Measurements from ENCODE around the gene CARS2.
"Not testable (repeated sequence)": the region's sequence is repeated elsewhere in the genome, so short reads cannot be mapped to it uniquely, and the experiment has no call there.

CARS2 gene

DNA sequence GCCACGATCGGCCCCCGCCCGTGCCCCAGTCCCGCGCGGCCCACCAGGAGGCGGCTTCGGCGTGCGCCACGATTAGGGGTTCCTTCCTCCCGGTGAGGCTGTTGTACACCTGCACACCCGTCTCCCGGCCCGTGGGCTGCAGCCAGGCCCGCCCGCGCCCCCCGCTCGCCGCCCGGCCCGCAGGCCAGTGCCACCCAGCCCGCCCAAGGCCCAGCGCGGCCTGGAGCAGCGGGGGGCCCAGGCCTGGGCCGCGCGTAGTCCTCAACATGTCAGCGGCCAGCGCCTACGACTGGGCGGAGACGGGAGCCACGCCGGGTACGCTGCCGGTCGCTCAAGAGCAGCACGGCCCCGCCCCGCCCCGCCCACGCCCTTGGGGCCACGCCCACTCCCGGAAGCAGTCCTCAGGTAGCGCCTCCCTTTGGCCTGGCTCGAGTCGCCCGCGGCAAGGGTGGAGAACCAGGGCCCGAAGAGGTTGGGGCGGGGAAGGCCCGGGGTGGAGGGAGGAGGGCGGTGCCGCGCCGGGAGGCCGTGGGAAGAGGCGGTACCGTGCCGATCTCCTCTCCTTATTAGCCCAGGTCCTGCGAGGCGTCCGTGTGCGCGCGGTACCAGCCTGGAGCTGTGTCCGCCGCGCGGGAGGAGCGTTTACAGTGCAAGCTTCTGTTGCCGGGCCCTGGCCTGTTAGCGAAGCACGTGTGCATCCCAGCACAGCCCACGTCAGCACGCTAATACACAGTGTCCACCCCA lies at the start of gene CARS2:
Gene CARS2, minus strand, starts transcription at position 291 of the 744 bp plus-strand sequence. Its CDS starts 23 bp downstream, at position 268.
- DNase-seq (ENCODE audit: low read depth) = peak; percentile 92

DNA sequence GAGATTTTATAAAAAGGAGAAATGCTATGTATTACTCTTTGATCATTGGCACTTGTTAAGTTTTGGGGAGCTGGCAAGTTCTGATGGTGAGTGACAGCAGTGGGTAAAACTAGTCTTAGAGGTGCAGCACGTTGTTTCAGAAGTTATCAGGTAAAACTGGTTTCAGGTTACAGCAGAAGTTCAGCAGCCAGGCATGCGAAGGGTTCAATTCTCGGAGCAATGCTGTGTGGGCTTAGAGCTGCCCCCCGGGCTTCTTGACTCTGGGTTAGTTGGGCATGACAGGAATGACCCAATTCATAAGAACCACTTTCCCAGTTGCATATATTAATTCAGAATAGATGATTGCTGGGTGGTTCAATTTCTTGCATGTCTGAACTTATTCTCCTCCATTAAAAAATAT lies 42.4 kb upstream of the CARS2 start:
- no peak for DNase-seq (ENCODE audit: low read depth)

- DNase-seq (ENCODE audit: low read depth) = no peak
Observed at GRCh38 chr13:110746438-110746837, 40.5 kb upstream of the CARS2 start.

DNA sequence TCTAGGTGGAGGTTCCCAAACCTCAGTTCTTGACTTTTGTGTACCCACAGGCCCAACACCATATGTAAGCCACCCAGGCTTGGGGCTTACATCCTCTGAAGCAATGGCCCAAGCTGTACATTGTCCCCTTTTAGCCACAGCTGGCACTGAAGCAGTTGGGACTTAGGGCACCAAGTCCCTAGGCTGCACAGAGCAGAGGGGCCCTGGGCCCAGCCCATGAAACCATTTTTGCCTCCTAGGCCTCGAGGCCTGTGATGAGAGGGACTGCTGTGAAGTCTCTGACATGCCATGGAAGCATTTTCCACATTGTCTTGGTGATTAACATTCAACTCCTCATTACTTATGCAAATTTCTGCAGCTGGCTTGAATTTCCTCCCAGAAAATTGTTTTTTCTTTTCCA lies 37.8 kb upstream of the CARS2 start:
- DNase-seq (ENCODE audit: low read depth) = no peak

- no peak for DNase-seq (ENCODE audit: low read depth)
Observed at GRCh38 chr13:110737555-110737954, 31.6 kb upstream of the CARS2 start.

DNA sequence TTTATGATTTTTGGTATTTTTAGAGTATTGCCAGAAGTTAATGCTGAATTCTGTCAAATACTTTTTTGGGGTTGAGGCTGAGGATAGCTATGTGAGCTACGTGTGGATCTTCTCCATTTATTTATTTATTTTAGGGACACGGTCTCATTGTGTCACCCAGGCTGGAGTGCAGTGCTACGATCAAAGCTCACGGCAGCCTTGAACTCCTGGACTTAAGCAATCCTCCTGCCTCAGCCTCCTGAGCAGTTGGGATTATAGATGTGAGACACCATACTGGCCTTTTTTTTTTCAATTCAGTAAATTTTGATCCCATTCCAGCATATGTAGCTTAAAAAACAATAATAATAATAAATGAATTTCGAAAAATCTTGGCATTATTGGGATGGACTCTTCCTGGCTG lies 28.6 kb upstream of the CARS2 start:
- DNase-seq (ENCODE audit: low read depth) = no peak

DNA sequence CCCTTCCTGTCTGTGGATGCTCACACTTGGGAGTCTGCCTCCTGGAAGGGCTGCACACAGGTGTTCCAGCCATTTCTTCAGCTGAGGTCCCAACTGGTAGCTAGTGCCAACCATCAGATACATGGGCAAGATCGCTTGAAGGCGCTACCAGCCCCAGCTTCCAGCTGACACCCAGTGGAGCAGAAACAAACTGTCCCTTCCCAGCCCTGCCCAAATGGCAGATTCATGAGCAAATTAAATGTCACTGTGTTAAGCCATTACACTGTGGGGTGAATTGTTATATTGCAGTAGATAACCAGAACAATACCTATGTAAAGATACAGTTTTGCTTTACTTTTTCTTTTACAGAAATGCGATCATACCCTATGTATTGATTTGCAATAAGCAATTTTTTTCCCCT lies 25.2 kb upstream of the CARS2 start:
- no peak for DNase-seq (ENCODE audit: low read depth)

- no peak for DNase-seq (ENCODE audit: low read depth)
Observed at GRCh38 chr13:110726726-110727125, 20.8 kb upstream of the CARS2 start.

GRCh38 chr13:110726153-110726552 lies 20.2 kb upstream of the CARS2 start:
- not testable (repeated sequence) for DNase-seq (ENCODE audit: low read depth)

GRCh38 chr13:110723598-110723997 lies 17.7 kb upstream of the CARS2 start:
- DNase-seq (ENCODE audit: low read depth) = no peak

- DNase-seq (ENCODE audit: low read depth) = no peak
Observed at GRCh38 chr13:110722971-110723370, 17.1 kb upstream of the CARS2 start.

DNA sequence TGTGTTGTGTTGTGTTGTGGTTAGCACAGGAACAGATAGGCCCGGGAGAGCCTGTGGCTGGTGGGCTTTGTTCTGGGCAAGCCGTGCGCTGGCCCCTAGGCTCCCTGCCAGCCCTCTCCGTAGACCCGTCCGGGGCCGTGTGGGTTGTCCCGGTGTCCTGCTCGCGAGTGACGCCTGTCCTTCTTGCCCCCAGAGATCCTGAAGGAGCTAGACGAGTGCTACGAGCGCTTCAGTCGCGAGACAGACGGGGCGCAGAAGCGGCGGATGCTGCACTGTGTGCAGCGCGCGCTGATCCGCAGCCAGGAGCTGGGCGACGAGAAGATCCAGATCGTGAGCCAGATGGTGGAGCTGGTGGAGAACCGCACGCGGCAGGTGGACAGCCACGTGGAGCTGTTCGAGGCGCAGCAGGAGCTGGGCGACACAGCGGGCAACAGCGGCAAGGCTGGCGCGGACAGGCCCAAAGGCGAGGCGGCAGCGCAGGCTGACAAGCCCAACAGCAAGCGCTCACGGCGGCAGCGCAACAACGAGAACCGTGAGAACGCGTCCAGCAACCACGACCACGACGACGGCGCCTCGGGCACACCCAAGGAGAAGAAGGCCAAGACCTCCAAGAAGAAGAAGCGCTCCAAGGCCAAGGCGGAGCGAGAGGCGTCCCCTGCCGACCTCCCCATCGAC lies 13.3 kb upstream of the CARS2 start:
- no peak for DNase-seq (ENCODE audit: low read depth)

GRCh38 chr13:110716247-110716515 lies 10.3 kb upstream of the CARS2 start:
- no peak for DNase-seq (ENCODE audit: low read depth)

GRCh38 chr13:110715395-110716246 lies 9.7 kb upstream of the CARS2 start:
- DNase-seq (ENCODE audit: low read depth) = peak; percentile 100

- DNase-seq (ENCODE audit: low read depth) = peak; percentile 10
Observed at GRCh38 chr13:110714797-110715394, 9.0 kb upstream of the CARS2 start.

- peak; percentile 19 for DNase-seq (ENCODE audit: low read depth)
Observed at GRCh38 chr13:110713981-110714796, 8.3 kb upstream of the CARS2 start.

- DNase-seq (ENCODE audit: low read depth) = no peak
Observed at GRCh38 chr13:110713642-110713952, 7.7 kb upstream of the CARS2 start, which contains the start of gene ING1. Gene ING1, plus strand, starts transcription at chr13:110713700. Its CDS starts 450 bp downstream, at chr13:110714150.

DNA sequence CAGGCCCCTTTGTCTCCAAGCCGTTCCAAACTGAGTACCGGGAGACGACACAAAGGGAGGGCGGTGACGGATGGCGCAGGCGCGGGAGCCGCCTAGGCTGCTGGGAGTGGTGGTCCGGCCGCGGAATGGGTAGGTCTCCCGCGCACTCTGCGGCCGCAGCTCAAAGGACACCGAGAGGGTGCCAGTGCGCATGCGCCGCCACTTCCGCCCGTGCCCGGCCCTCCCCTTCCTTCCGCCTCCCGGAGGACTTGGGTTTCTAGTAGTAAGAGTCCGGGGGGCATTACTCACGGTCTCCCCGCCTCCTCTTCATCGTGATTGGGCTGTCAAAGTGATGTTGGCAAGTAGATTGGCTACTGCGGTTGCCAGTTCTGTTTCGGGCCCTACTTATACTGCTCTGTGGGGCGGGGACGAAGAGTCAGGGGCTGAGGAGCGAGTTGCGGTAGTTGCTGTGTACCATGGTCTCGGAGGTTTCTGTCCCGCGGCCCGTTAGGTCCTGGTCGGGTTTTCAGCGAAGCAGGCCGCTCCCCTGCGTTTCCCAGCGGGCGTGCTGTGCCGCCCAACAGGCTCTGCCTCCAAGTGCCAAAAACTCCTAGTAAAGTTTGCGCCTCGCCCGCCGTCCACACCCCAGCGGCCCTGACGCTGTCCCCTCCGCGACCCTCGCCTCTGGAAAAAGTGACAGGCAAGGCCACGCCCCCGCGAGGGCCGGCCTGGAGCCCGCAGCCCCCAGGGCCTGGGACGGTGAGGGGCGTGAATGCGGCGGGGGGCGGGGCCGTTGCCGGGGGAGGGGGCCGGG lies 7.1 kb upstream of the CARS2 start:
- DNase-seq (ENCODE audit: low read depth) = peak; percentile 99

- DNase-seq (ENCODE audit: low read depth) = peak; percentile 77
Observed at GRCh38 chr13:110712081-110712848, 6.3 kb upstream of the CARS2 start.

Data from stromal cell of bone marrow (primary cell).